HEK293 (cell line): ENCODE measurements around the gene STARD5.

ENCODE experiments used
- ZNF549 ChIP-seq: fragments of 450-650 bp; IDR thresholded peaks from 2 replicates; pipeline ENCODE4 v1.5.1; 2018; ENCODE audit warnings: missing biosample characterization, missing genetic modification characterization, mild to moderate bottlenecking, inconsistent platforms, moderate library complexity
- ZNF558 ChIP-seq: fragments of 450-650 bp; formaldehyde crosslinking; IDR thresholded peaks from 2 replicates; pipeline ENCODE4 v1.5.1; 2016; ENCODE audit warnings: missing biosample characterization, missing genetic modification characterization

DNA sequence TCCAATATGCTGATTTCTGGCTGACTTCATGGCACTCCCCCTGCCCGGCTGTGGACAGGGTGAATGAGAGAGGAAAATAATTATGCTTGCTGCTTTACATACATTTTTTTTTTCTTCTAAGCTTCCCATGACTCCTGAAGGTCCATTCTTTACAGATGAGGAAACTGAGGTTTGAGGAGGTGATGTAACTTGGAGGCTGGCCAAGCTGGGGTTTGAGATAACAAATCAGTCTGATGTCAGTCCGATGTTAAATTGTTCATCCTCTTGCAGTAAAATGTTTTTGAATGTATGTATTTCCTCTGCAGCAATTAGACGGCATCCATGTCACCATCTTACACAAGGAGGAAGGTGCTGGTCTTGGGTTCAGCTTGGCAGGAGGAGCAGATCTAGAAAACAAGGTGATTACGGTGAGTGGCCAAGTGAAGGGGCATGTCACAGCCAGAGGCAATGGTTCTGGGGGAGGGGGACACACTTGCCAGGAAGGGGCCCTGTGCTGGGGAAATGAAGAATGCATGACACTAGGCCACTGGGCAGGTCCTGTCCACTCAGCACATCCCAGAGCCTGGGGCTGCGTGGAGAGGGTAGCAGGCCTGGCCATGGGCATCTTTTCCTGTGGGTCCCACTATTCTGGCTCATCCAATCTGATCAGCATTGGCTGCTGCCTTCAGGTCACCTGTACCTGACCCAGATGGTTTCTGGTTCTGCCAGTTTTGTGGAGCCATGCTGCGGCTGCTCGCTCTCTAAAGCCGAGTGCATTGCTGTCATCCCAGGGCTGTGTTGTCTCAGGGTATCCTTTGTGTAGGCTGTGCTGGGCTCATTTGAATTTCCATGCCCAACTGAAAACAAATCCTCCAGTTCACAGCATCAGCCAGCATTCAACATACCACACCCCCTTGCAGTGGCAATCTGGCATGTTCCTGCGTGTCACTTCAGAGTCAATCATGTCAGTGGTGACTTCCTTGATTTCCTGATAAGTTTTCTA, 20.4 kb downstream of the STARD5 start:
- TF ChIP-seq ZNF558 (tag by site-specific recombination) = no peak
- TF ChIP-seq ZNF549 (tag by site-specific recombination) = no peak
